Activated naive CD4-positive, alpha-beta T cell treated with anti-CD3 and anti-CD28 coated beads, Interleukin-2, amount 50 U/mL, for 16 hours (primary cell): ENCODE data around the gene LLCFC1.
"Not testable (repeated sequence)": the region's sequence is repeated elsewhere in the genome, so short reads cannot be mapped to it uniquely, and the experiment has no call there.

Source experiments
- DNase-seq: peaks from one replicate; pipeline ENCODE4 v3.0.0-alpha.2; 2020

Gene LLCFC1

DNA sequence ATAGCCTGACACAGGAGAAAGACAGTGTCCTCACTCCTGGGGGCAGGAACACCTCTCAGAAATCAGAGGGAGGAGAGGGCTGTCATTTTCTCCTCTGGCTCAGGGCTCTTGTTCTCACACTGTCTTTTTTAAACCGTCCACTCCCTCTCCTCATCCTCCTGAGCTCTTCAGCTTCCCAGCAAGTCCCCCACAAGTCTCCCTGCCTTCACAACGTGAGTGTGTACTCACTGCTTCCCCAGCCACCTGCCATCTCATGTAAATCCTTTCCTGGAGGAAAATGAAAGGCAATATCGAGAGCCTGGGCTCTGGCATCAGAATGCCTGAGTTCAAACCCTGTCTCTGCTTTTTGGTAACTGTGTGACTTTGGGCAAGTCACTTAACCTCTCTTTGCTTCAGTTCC lies 5.7 kb downstream of the LLCFC1 start:
- no peak for DNase-seq

DNA sequence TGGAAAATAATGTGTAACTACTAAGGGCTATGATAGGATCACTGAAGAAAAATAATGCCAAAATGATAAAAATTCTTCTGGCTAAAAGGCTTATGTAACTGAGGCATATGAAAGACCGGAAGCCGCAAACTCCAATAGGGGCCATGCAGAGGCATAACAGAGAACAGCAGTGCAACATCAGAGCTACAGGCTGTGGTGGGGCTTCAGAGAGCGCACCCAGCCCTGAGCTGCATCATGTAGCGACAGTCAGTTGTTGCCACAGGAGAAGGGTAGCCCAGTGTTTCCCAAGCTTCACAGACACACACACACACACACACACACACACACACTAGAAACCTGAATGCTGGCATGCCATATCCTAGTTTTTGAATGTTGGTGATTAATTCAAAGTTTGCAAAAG lies 9.3 kb downstream of the LLCFC1 start:
- no peak for DNase-seq

DNA sequence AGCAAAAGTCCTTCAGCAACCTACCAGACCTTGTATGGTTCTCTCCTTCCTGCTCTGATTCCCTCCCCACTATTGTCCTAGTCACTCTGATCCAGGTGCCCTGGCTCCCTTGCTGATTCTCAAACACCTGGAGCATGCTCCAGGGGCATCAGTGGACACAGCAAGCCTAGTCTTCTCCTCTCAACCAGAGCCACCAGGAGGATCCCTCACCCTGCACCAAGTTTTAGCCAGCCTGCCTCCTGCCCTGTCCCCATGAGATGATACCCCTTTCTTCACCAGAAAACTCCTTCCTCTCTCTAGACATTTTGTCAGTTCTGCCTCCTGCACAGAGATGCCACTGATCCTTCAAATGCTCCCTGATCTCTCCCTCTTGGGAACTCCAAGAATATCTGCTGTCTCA lies 11.0 kb downstream of the LLCFC1 start:
- no peak for DNase-seq

DNA sequence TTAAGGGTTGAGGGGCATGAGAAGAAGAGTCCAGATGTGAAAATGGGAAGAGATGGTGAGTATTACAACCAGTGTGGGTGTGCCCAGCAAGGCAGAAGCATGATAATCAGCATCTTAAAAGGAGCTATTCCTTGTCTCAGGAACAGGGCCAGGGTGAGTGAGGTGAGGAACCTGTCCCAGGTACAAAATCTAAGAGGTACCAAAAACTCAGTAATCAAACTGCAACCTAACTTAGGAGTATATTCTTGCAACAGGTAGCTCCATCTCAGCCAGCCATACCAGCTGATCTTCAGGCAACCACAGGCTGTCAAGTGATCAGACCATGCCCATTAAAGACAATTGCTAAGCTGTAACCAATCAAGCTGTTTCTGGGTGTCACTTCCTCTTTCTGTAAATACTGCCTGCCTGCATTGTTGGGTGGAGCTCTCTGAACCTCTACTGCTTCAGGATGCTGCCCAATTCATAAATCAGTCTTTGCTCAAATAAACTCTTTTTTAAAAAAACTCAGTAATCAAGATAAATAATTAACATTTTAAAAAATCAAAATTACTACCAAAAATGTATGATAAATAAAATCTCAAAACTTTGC lies 15.5 kb downstream of the LLCFC1 start:
- DNase-seq = no peak

DNA sequence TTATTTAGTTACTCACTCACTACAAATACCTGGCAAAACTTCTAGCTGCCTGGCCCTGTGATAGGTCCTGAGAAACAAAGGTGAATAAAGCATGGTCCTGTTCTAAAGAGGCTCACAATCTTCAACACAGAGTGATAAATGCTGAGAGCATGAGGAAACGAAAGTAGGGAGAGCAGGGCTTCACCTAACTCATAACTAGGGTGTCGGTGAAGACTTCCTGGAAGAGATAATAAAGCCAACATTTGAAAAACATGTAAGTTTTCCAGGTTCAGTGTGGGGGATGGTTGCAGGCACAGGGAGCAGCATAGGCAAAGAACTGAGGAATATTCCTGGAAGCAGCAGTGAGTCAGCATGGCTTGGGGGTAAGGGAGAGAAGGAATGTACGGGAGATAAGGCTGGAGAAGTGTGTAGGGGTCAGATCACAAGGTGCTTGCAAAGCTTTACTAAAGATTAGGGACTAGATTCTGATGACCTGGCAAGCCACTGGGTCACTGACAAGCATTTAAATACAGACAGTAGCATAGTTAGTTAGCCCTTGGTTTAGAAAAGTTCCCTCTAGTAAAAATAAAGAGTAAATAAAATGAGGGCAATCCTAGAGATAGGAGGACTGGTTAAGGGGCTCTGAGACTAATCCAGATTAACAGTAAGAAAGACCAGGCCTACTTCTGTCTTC lies 17.8 kb downstream of the LLCFC1 start:
- DNase-seq = no peak

DNA sequence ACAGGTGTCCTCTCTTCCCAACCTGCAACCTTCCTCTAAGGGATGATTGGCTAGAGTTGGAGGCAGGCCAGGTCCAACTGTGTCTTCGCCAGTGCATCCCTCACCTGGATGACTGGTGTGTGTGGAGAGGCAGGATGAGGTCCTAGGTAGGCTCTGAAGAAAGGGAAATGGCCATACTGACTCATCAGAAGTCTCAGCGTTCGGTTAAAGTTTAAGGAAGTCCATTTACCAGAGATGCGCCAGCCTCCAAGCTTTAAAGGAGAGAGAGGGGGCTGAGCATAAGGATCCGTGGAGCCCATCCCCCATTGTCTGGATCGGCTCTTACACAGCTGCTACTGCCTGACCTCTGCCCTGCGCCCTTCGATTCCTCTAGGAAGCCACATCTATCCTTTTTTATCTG lies 18.4 kb downstream of the LLCFC1 start:
- no peak for DNase-seq

DNA sequence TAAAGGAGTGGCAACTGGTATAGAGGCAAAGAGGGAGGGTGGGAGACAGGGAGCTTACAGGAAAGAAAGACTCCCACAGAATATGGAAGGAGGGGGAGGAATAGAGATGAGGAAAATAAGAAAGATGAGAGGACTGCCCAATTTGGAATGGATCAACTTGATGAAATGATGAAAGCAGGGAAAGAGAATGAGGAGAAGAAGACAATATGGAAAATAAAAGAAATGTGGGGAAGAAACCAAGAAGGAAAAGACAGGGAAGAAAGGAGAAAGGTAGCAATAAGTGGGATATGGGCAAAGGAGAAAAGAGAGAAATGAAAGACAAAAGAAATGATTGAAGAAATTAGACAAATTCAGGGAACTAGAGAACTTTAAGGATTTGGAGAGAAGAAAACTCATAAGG lies 19.9 kb downstream of the LLCFC1 start:
- no peak for DNase-seq

DNA sequence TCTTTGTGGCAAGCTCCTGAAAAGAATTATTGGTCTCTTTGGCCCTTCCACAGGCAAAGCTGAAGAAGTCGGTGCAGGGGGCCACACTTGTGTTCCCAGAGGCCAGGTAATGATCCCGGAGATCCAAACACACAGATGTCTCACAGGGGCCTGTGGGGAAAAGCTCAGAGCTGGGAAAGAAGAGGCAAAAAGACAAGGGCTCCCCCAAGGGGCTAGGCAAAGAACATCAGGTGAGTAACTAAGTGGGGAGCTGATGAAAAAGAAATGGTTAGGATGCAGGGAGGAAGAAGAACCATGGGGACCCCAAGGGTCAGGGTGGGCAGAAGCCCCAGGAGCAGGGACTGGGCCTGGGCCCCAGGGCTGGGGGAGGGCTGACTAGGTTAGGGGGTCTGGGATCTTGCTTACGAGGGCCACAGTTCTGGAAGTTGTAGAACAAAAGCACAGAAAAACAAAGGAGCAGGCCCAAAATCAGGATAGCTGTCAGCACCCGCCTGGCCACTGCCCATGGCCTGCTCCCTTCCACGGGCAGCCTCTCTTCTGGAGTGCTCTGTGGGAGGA lies 21.8 kb downstream of the LLCFC1 start:
- DNase-seq = no peak

DNA sequence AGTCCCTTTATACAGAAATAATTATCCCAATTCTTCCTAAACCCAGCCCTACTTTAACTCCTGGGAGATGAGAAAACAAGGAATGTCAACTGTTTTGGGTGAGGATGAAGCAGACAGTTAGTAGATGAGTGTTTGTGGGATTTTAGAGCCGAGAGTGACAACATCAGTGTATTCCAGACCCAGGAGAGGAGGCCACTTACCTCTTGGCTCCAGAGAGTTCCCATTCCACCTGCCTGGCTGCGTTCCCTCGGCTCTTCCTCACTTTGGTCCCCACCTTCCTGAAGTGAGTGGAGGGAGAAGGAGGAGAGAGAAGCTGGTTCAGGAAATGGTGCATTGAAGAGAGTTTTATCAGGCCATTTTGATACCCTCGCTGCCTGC lies 22.3 kb downstream of the LLCFC1 start:
- DNase-seq = no peak

DNA sequence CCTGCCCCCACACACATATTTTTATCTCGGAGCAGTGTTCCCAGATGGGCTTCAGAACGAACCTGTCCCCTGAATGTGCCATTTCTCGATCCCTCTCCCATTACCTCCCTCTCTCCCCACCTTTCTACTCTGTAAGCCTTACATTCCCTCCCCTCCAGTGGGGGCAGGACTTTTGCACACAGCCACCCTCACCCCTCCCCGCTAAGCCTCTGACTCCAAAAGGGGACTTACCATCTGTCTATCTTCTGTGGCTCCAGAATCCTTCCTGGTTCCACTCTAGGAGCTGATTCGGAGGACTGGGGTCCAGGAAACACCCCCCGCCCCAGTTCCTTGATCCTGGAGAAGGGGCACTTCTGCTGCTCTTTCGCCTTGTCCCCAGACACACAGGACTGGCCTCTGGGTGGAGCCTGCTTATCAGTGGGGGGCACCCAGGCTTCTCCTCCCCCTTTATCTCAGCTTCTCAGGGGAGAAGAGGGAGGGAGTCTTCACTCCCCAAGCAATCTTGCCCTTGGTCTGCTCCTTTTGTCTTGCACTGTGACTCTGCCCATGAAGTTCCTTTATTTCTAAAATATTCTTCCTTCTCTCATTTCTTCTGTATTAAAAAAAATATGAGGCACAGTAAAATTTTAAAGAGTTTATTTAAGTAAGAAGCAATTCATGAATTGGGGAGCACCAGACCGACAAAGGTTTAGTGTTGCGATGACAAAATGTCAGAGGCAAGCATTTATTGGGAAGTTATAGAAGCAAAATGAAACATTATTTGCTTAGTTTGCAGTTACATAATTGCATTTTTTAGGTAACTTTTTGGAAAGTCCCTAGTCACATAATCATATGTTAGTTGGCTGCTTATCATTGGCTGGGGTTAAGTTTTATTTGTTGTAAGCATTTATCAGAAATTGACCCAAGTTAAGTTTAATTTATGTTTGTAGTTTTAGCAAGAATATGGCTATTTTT lies 23.0 kb downstream of the LLCFC1 start, which contains the start of gene KEL:
TSS of gene KEL (minus strand) at position 391 of the 954 bp plus-strand sequence. CDS start at position 234, 157 bp downstream.
- no peak for DNase-seq

DNA sequence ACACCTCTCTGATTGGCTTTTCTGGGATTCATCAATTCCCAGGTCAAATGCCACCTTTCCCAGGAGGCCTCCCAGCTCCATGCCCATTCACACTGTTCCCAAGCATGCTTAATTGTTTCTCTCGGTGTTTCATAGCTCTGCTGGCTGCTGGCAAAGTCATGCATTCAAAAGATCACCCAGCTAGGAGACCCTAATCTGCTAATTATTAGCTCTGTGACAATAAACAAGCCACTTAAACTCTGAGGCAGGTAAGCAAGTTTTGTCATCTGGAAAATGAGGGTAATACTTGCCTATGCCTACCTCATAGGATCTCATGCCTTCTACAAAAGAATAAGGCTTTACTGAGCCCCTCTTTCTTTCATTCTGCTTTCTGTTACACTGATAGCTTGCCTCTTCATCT lies 23.7 kb downstream of the LLCFC1 start:
- DNase-seq = no peak

DNA sequence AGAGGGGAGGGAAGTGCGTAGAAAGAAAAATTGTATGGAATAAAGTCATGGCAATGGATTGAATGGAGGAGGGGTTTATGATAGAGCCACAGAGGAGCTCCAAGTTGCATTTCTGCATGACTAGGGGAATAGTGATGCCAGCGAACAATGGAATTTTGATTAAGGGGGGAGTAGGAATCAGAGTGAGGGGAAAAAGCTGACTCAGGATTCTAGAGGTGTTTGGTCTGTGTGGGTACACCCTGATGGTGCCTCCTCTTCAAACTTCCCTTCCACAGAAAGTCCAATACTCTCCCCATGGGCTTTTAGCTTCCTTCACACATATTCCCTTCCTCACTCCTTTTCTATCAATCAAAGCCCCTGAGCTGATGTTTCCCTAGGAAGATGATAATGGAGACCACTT lies 24.7 kb downstream of the LLCFC1 start:
- DNase-seq = no peak

DNA sequence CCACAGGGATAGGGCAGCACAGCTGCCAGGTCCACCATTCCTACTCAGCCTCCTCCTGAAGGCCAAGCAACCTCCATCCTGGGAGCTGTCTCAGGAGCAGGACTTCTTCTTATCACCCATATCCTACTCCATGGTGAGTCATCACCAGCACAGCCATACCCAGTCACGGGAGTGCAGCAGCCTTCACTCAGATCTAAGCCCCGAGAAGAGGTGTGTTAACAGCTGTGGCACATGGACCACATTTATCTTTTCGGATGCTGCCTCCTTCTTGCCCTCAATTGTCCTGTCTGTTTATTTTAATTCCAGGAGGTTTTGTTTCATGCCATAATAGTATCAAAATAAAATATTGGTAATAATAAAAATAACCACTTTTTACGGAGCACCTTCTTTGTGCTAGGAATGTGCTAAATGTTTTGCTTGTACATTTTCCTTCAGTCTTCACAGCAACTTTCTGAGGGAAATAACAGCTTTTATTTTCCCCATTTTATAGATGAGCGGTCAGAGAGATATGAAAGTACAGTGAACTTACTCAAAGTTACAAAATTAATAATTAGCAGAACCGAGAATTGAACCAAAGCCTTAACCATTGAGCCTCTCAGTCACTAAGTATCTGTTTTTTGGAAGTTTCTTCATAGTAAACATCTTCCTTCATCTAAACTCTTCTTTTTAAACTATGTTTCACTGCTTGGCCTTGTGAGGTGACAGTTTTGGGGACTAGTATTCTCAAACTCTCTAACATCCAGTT lies 25.4 kb downstream of the LLCFC1 start:
- no peak for DNase-seq

DNA sequence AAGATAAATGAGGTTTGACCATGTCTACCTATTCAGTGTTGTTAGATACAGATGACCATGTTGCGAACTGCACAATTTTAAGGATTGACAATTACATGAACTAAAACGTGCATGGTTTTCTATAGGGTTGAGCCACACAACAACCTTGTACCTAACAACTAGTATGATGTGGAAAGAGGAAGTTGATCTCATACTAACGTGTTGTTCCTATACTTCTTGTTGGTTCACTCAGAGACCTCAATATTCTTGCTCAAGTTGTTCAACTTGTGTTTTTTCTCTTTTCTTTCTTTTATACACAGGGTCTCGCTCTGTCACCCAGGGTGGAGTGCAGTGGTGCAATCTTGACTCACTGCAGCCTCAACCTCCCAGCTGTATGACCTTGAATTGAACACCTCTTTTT lies 28.9 kb downstream of the LLCFC1 start:
- no peak for DNase-seq

DNA sequence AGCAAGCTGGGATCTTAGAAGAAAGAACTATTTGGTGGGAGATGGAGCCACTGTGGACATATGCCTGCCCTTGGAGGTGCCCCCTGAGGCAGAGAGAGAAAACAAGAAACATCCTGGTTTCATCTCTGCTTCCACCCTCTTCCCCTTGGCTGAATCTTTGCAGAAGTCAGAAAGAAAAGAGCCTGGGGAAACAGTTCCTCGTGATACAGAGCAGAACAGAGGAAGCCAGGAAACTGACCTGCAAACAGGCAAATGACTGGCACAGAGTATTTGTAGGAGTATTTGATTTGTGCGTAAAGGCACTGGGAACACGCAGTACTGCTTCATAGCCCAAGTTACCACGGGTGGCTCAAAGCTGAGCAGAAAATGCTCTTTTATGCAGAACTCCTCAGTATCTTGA lies 29.9 kb downstream of the LLCFC1 start:
- no peak for DNase-seq

DNA sequence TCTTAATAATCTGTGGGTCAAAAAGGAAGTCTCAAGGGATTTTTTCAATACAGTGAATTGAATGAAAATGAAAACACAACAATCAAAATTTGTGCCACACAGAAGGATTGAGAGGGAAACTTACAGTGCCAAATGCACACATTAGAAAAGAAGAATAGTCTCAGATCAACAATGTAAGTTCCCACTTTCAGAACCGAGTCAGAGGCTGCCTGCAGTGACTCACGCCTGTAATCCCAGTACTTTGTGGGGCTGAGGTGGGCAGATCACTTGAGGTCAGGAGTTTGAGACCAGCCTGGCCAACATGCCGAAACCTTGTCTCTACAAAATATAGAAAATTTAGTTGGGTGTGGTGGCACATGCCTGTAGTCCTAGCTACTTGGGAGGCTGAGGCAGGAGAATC lies 35.3 kb downstream of the LLCFC1 start:
- no peak for DNase-seq

DNA sequence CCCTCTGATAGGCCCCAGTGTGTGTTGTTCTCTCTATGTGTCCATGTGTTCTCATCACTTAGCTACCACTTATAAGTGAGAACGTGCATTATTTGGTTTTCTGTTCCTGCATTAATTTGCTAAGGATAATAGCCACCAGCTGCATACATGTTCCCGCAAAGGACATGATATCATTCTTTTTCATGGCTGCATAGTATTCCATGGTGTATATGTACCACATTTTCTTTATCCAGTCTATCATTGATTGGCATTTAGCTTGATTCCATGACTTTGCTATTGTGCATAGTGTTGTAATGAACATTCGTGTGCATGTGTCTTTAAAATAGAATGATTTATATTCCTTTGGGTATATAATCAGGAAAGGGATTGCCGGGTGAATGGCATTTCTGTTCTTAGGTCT lies 39.1 kb downstream of the LLCFC1 start:
- not testable (repeated sequence) for DNase-seq

DNA sequence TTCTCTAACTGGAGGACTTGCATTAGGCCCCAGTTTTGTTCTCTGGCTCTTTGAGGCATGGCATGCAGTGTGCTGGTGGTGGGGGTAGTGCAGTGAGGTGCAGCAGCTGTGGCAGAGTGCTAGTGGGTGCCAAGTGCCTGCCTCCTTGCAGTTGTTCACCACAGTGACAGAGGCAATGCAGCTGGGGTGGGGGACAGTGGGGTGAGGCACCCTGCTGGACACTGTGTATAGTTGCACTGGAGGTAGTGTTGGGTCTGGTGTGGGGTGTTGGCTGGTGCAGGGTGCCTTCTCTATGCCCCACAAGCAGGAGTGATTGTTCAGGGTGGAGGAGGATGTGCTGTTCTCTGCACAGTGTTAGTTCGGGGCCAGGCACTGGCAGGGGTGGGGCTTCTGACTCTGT lies 44.5 kb downstream of the LLCFC1 start:
- no peak for DNase-seq

DNA sequence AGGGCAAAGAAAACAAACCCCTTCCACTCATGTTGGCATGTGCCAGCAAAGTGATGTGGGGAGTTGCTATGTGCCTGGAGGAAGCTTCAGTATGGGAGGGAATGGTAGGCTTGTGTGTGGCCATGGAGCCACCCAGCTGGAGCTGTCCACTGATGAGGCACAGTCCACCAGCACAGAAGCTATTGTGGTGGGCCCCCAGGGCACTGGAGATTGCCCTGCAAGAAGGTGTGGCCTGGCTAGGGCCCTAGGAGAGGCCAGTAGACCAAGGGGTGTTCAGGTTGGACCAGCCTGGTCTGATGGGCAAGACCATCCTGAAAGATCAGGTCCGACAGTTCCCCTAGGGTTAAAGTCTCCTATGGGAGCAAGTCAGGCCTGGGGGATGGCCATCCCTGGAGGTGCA lies 45.0 kb downstream of the LLCFC1 start:
- DNase-seq = no peak
